ENCODE results near the gene MYLK4.

The MYLK4 gene

DNA sequence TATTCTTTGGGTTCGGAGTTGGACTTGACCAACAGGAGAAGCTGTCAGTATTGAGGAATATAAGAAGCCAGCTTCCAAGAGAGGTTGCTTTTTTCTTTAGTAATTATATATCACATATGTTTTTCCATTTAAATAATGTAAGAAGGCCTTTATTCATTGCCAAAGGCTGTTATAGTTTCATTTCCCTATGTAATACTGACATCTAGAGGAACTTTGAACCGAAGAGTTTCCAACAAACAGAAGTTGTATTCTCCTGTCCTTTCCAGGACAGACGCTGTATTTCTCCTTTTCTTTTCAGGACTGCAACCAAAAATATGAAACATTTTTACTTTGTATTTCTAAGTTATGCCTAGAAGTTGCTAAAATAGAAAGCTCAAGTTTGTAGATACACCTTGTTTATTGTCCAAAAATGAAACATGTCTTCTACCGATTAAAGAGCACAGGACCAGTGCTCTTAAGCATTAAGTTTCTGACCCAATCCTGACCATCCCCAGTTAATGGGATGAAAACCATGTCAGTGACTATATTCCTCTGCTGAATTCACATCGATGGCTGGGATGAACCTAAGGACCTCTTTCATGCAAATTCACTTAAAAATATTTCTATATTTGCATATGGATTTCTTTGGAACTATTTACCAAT is 55.1 kb downstream of the MYLK4 start:
- DNase-seq (ENCODE audit: low read depth) = no peak

DNA sequence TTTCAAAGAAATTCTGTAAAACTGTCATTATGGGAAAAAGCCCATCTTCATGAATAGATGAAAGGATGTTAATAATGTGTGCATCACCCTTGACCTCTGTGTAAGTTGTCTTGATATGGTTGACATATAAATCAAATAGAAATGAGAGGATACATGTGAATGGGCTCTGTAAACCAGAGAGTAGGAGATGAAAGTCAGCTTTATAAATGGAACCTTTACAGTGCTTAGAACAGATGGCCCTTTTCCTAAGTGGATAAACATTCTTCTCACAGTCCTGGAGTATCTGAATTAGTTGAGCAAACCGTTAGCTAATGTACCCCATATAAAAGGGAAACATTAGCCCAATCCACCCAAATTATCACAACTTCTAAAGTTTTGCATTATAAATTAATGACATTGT is 57.5 kb downstream of the MYLK4 start:
- no peak for DNase-seq (ENCODE audit: low read depth)

DNA sequence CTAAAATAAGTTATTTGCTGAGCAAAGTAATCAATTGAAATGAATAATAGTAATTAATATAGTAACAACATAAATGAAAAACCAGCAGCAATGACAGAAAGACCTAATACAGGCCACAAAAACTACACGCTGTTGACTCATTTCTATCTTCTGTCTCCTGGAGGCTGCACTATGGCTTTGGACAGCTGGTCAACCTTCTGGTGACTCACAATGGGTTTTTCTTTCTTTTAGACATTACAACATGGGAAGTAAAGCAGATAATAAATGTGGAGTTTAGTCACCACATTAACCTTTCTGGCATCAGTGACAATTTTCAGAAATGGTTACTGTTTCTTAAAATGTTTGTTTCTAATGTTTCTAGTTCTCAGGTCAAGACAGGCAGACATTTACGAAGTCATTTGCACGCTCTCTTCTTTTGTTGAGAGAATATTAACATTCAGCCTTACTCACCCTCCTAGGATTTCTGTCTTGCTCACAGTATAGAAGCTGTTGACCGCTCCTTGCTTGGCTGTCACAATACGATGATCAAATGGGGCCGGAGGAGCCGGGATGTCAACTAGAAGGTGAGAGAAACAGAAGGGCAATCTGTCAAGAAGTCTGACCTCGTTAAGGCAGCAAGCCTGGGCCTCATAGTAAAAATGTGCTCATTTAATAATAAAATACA is 62.2 kb downstream of the MYLK4 start:
- DNase-seq (ENCODE audit: low read depth) = no peak

DNA sequence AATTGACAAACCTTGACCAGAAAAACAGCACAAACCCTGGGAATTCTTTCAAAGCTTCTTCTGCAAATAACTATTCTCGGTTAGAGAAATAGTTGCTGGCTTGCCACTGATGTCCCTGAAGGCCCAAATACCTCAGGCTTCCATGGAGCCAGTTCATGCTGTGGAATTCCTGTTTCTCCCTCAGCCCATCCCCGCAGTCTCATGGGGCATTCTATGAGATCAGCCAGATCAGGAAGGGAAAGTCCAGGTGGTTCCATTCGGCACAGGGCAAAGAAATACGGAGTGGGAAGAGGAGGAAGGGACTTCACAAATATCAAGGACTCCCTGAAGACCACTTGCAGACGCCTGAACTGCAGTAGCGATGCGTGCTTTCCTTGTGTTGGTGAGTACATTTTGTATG is 63.3 kb downstream of the MYLK4 start:
- no peak for DNase-seq (ENCODE audit: low read depth)

DNA sequence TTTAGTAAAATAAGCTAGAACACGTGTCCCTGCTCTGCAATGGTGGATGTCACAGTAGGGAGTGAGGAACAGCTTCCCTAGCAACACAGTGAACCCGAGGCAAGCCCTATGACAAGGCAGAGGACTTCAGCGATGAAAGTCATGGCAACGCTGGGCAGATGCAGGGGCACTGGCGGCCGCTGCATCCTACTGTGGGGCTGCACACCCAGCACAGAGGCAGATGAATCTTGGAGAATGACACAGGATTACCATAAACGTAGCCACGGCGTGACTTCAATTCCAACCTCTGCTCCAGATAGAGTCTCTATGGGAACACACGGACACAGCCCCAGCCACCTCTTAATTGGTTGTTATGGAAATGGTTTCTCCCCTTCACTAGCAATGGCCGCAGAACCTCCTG is 64.2 kb downstream of the MYLK4 start:
- no peak for DNase-seq (ENCODE audit: low read depth)

DNA sequence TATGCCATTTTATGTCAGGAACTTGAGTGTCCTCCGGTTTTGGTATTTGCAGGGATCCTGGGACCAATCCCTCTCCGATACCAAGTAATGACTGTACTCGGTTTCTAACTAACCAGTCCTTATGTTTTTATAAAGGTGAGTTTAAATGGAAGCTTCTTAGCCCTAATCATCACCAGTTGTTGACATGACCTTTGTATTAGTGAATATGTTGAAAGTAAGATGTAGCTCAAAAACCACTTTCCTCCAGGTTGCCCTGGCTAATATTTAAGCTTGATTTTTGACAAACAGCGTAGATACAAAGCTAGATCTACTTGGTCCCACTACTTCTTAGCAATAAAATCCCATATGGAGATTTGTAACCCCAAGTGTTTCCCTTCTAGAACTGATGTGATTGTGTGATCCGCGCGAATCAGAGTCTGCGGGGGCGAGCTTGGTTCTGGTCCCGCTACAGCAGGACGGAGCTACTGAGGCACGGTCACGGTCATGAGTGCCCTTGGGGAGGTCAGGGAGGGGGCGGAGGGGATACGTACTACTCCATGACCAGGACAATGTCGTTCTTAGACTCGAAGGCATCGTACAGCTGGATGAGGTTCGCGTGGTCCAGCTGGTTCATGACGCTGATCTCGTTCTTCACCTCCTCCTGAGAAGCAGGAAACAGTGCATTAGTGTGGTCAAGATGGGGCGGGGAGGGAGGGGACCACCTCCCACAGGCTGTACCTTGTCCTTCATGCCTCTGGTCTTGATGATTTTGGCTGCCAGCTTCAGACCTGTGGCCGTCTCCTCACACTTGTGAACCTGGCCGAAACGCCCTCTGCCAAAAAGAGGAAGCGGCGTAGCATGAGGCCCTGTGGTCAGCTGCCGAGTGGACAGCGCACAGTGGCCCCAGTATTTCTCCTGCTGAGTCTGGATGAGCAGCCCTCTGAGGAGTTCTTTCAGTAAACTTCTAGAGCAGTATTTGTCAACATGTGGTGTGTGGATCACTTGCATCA is 65.7 kb downstream of the MYLK4 start:
- DNase-seq (ENCODE audit: low read depth) = no peak

DNA sequence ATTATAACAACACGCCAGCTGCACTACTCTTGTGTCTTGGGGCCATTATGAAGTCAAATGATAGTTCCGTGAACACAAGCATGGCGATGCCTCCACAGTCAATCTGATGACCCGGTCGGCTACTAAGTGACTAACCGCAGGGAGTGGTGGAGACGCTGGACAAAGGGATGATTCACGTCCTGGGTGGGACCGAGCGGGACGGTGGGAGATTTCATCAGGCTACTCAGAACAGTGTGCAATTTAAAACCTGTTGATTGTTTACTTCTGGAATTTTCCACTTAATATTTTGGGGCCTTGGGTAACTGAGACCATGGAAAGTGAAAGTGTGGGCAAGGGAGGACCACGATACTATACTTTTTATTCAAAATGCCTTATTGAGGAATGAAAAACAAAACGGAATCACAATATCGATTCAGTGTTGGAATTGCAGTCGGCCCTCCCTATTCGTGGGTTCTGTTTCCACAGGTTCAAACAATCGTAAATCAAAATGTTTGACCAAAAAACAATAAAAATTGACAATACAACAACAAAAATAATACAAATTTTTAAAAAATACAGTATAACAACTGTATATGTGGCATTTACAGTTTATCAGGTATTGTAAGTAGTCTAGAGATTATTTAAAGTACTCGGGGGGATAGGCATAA is 66.5 kb downstream of the MYLK4 start:
- DNase-seq (ENCODE audit: low read depth) = no peak

DNA sequence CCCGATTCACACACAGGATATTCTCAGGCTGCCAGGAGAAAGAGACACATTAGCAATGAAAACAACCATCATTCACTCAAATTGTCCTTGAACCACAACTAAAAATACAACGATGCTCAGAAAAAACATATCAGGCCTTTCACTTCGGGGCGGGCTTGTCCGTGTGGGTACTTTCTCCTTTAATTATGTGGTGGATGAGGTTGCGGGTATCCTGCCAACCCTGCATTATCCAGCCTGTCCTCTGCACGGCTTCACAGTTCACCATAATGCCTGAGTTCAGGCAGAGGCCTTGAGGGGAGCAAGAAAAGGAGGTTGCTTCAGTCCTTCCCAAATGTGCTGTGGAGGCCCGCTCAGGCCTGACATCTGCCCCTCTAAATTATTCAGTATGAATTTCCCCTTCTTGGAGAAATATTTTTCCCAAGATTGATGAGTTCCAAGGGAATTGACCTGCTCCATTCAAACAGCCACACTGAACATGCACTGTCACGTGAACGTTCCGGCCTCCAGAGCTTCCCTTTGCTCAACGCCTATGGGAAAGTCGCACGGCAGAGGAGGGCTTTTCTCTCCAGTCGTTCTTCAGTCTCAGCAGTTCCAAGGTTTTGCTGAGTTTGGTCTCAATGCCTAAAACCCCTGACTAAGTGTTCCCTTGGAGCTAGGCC is 70.3 kb downstream of the MYLK4 start:
- no peak for DNase-seq (ENCODE audit: low read depth)

DNA sequence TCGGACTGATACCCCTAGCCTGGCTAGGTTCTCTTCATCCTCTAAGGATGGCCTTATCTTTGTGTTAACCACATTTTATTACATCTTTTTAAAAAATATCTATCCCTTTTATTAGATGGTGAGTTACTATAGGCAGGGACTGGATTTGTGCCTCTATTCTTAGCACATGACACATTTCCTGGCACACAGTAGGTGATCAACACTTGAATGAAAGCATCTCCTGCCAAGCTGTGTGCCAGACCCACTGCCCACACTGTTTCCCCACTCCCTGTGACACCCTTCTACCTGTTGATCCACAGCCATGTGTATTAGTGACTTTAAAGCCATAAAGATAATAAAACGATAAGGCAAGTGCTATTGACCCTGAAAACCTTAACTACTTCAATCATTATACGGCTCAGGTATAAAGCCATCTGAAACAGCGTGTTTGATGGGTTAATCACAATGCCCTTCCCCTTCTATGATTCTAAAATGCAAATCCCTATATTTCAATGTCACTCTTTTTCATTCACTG is 73.6 kb downstream of the MYLK4 start:
- DNase-seq (ENCODE audit: low read depth) = no peak

DNA sequence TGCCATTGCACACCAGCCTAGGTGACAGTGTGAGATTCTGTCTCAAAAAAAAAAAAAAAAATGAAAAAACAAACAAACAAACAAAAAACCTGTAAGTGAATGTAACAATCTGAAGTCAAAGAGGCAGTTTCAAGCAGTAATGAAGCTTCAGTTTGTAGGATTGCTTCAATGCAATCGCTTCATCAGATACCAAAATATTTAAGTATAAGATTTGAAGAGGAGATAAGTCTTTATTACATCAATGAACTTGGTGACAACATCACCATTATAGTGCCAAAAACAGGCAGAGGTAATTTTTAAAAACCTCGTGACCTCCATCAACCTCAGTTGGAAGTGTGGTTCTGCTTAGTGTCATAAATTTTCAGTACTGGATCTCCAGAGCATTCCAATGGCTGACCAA is 74.7 kb downstream of the MYLK4 start:
- DNase-seq (ENCODE audit: low read depth) = no peak

DNA sequence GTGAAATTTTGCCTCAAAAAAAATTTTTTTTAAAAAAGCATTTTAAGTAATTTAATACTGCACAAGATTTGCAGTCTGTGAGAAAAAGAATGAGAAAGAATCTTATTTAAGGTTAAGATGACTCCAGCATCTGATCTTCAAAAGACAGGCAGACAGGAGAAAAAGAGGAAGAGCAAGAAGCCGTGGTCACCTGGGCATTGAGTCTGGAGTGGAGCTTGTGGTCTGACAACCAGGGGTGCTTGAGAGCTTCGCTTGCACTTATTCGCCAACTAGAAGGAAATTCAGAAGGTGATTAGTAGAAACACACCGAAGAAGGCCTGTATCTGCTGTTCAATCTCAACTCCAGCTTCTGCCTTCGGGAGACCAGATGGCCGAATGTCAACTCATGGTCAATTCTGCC is 75.9 kb downstream of the MYLK4 start:
- DNase-seq (ENCODE audit: low read depth) = no peak

DNA sequence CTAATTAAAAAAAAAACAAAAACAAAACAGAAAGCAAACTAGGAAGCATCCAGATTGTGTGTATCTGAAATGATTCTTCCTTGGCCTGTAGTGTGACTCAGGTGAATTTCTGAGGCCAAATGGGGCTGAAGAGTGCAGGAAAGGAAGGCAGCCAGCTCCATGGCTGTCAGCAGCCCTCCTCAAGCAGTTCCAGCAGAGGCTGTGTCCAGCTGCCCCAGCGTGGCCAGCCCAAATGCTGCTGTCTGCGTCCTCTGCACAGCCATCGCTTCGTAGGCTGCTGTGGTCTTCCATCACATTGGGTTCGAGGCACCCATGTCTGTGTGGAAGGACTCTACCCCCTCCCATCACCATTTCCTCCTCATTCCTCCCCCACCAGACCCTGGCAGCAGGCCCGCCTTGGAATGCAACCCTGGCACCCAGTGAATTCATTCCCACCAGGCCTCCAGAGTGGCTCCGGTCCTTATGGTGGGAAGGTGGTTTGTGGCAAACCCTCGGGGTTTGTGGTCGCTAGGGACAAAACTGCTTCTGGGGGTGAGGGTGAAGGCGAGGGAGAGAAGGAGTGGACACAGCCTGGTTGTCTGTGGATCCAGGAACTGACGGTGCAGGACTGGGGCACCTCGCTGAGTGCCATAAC is 81.5 kb downstream of the MYLK4 start:
- DNase-seq (ENCODE audit: low read depth) = no peak

DNA sequence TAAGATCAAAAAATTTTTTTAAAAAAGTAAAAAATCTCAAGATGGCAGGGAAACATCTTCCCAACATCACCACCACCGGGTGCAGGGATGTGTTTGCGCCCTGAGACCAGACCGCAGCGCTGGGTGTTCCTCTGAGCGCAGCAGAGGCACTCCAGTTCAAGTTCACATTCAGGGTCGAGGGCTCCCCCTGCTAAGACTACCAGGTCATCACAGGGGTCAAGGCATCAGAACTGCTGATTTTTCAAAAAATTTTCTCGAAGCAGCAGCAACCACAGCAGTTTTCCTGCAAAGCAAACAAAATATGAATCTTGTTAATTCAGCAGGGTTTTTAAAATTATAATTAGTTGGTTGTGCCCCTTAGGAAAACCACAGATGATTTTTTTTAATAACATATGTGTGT is 83.1 kb downstream of the MYLK4 start:
- DNase-seq (ENCODE audit: low read depth) = no peak

DNA sequence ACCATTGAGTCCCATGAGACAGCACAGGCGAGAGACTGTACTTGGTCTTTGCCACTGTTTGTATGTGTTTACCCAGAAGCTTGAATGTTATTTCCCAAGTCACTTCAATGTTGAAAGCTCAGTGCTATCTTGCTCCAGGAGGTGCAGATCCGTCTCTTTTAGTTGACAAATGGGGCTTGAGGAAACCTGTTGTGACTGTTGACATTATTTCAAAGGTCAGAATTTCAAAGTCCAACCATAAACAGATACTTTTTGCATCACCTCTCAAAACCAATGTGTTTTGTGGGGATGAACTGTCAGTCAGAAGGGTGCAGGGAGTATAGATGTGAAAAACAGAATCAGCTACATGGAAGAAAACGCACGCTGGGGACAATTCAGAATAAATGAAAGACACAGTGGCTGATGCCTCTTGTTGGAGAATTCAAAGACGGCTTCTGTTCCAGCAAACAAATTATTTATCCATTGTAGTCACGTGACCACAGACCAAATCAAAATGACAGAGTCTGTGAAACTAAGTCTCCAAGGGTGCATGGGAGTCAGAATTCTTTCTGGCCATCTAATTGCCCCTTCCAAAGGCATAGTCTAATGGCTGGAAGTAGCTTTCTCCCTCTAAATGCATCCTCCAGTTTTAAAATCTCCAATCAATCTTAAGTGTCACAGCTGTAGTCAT is 83.7 kb downstream of the MYLK4 start:
- DNase-seq (ENCODE audit: low read depth) = no peak

DNA sequence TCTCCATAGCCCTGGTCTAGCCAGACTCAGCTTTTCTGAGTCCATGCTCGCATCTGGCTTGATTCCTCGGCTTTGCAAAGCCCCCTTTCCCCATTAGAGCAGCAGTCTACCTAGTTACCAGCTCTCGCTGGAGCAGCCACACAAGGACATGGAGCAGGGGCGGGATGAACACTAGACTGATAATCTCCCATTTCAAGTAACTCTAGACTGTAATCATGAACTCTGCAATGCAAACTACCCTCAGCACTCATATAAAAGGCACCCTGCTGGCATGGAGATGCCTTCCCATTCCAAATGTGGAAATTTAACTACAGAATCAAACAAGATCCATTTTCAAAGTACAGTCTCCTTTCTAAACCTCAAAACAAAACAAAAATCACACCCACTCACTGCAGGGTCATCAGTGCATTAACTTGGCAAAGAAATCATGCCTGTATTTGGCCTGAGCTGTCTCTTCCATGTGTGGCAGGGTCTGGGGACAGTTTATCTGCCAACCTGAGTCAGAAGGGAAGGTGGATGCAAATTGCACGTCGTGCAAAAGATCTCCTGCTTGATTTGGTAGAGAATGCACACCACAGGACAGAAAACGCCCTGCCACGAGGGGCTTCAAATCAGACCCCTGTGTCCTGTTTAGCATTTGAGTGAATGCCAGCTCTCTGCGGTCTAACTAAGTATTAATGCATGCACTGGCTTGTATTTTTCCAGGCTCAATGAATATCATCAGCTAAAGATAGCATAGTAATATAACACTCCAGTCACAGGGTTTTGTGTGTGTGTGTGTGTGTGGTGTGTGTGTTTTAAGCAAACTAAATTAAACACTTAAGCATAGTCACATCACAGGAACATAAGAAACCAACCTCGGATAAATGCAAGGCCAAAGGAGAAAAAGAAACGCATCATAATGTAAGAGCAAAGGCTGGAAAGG is 85.3 kb downstream of the MYLK4 start:
- DNase-seq (ENCODE audit: low read depth) = no peak

DNA sequence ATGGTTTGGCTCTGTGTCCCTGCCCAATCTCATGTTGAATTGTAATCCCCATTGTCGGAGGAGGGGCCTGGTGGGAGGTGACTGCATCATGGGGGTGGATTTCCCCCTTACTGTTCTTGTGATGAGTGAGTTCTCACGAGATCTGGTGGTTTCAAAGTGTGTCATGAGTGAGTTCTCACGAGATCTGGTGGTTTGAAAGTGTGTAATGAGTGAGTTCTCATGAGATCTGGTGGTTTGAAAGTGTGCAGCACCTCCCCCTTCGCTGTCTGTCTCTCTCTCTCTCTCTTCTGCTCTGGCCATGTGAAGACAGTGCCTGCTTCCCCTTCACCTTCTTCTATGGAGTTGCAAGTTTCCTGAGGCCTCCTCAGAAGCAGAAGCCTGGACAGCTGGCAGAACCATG is 87.6 kb downstream of the MYLK4 start:
- DNase-seq (ENCODE audit: low read depth) = no peak

DNA sequence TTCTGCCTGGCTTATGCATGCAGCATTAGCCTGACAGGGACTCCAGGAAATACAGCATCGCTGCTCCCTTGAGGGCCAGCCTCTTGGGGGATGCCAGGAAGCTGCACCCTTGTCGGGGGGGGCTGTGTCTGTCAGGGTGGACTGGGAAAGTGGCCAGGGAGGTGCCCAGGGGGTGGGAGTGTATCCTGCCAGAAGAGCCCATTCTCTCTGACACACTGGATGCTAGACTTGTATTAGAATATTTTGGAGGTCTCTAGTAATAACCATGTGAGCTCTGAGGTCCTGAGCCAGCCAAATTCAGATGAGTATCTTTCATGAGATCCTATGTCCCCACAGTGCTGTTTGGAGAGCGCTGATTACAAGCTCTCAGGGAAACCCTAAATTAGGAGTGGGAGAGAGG is 89.1 kb downstream of the MYLK4 start:
- DNase-seq (ENCODE audit: low read depth) = no peak

DNA sequence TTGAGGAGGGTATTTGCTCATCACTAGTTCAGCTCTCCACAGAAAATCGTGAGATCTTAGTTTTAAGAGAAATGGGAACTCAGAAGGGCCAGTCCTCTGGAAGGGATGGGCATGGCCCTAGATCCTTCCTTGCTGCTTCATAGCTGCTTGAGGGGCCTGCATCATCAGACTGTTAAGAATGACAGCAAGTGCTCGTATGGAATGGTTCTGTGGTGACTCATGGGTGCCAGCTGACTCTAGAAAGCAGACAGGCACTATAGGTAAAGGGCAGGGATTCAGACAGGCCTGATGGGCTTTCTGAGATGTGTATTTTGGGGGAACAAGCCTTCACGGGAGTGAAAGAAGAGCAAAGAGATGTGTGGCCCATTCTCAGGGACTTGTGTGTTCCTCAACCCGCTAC is 90.8 kb downstream of the MYLK4 start:
- no peak for DNase-seq (ENCODE audit: low read depth)

DNA sequence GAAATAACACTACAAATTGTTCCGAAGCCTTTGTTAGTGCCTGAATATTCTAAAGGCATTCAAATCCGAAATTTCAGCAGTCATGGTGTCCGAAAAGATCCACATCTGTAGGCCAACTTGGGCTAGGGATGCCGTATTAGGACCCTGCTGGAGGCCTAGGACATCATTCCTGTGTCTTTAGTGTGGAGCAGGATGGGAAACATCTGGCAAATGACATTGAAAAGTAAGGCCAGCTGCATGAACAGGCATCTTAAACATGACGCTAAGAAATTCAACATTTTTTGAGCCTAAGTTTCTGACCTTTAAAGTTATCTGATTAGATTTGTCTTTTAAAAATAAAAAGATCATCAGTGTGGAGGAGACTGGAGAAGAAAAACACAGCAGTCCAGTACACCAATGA is 91.3 kb downstream of the MYLK4 start:
- no peak for DNase-seq (ENCODE audit: low read depth)

DNA sequence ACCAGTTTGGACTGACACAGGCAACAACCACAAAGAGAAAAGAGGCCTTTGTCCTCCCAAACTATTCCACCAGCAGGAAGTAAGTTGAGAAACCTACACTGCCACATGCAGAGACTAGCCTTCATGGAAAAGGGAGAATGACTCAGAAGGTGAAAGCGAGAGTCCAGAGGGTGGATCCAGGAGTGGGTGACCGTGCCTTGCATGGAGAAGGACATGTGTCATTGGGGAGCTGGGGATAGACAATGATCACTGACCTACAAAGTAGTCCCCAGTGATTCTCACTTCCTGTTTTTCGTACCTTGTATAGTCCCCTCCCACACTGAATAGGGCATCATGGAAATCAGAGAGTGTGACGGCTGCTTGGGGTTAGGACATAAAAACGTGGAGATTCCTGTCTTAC is 91.9 kb downstream of the MYLK4 start:
- no peak for DNase-seq (ENCODE audit: low read depth)

Data from activated T-cell treated with anti-CD3 and anti-CD28 coated beads for 1 hour (primary cell).